ENCODE results near the gene BZW2.

BZW2 gene

GRCh38 chr7:16645593-16646471 lies at the start of gene BZW2, which contains the start of gene ANKMY2:
TSS of gene BZW2 (plus strand) at chr7:16646181. CDS start at chr7:16665444, 19,263 bp downstream.
TSS of gene ANKMY2 (minus strand) at chr7:16645754. CDS start at chr7:16645573, 181 bp downstream.
- Mint-ChIP-seq H3K9me3 (no peaks in the 10 kb centered on the region), H3K27me3 (ENCODE audit: low read depth) (peaks cover 5% of the 10 kb centered on the region), H3K4me3 (peak within 1 kb of the TSS; percentile 95 to 99 (median 97)), H3K4me1 (peaks cover 56% of the 10 kb centered on the region), H3K27ac (peak within 1 kb of the TSS; percentile 98 to 99 (median 99)), H3K36me3 (ENCODE audit: low read depth) (no peaks in the 10 kb centered on the region)
- TF ChIP-seq CTCF (IDR thresholded peaks at IDR 0.05; ENCODE audit: unreplicated experiment in 3 of 3) = no peak

GRCh38 chr7:16598015-16598414 lies 48.0 kb upstream of the BZW2 start:
- no peak overlapping the region for H3K4me3 Mint-ChIP-seq
- no peak overlapping the region for H3K27ac Mint-ChIP-seq
- no peaks in the 10 kb centered on the region for H3K4me1 Mint-ChIP-seq
- no peaks in the 10 kb centered on the region for H3K9me3 Mint-ChIP-seq
- peaks cover 50% of the 10 kb centered on the region for H3K36me3 Mint-ChIP-seq (ENCODE audit: low read depth)
- no peak for TF ChIP-seq CTCF (IDR thresholded peaks at IDR 0.05; ENCODE audit: unreplicated experiment in 3 of 3)
- no peaks in the 10 kb centered on the region for H3K27me3 Mint-ChIP-seq (ENCODE audit: low read depth)

GRCh38 chr7:16599860-16600259 lies 46.1 kb upstream of the BZW2 start:
- no peak overlapping the region for H3K4me3 Mint-ChIP-seq
- H3K36me3 Mint-ChIP-seq (ENCODE audit: low read depth) = peaks cover 68% of the 10 kb centered on the region
- H3K27ac Mint-ChIP-seq = no peak overlapping the region
- no peaks in the 10 kb centered on the region for H3K9me3 Mint-ChIP-seq
- H3K27me3 Mint-ChIP-seq (ENCODE audit: low read depth) = no peaks in the 10 kb centered on the region
- TF ChIP-seq CTCF (IDR thresholded peaks at IDR 0.05; ENCODE audit: unreplicated experiment in 3 of 3) = no peak
- H3K4me1 Mint-ChIP-seq = no peaks in the 10 kb centered on the region

GRCh38 chr7:16603633-16604032 lies 42.3 kb upstream of the BZW2 start:
- H3K4me3 Mint-ChIP-seq = no peak overlapping the region
- H3K27ac Mint-ChIP-seq = no peak overlapping the region
- no peaks in the 10 kb centered on the region for H3K27me3 Mint-ChIP-seq (ENCODE audit: low read depth)
- no peaks in the 10 kb centered on the region for H3K9me3 Mint-ChIP-seq
- no peak for TF ChIP-seq CTCF (IDR thresholded peaks at IDR 0.05; ENCODE audit: unreplicated experiment in 3 of 3)
- peaks cover 77% of the 10 kb centered on the region for H3K36me3 Mint-ChIP-seq (ENCODE audit: low read depth)
- H3K4me1 Mint-ChIP-seq = no peaks in the 10 kb centered on the region

GRCh38 chr7:16604054-16604453 lies 41.9 kb upstream of the BZW2 start:
- no peaks in the 10 kb centered on the region for H3K27me3 Mint-ChIP-seq (ENCODE audit: low read depth)
- TF ChIP-seq CTCF (IDR thresholded peaks at IDR 0.05; ENCODE audit: unreplicated experiment in 3 of 3) = no peak
- peaks cover 76% of the 10 kb centered on the region for H3K36me3 Mint-ChIP-seq (ENCODE audit: low read depth)
- no peaks in the 10 kb centered on the region for H3K9me3 Mint-ChIP-seq
- no peak overlapping the region for H3K4me3 Mint-ChIP-seq
- no peak overlapping the region for H3K27ac Mint-ChIP-seq
- H3K4me1 Mint-ChIP-seq = no peaks in the 10 kb centered on the region

GRCh38 chr7:16606704-16607103 lies 39.3 kb upstream of the BZW2 start:
- no peak for TF ChIP-seq CTCF (IDR thresholded peaks at IDR 0.05; ENCODE audit: unreplicated experiment in 3 of 3)
- Mint-ChIP-seq H3K4me1 (no peaks in the 10 kb centered on the region), H3K9me3 (no peaks in the 10 kb centered on the region), H3K4me3 (no peak overlapping the region), H3K36me3 (ENCODE audit: low read depth) (peaks cover 71% of the 10 kb centered on the region), H3K27me3 (ENCODE audit: low read depth) (no peaks in the 10 kb centered on the region), H3K27ac (no peak overlapping the region)
